Thoracic aorta (tissue), 2 donors: ENCODE results near the gene PKNOX2. TPM values are rescaled to one million over a fixed set of nuclear protein-coding genes. Genes with fewer than 3 reads are reported as not detected.

Experiments used
- ATAC-seq: fragments of 150-250 bp; one replicate; pipeline ENCODE4 v1.8.0; 2017; ENCODE audit warnings: low read depth; ENCODE audit not compliant: insufficient number of reproducible peaks, low FRiP score
- DNase-seq: peaks from one replicate; pipeline ENCODE4 v3.0.0-alpha.2; 2020; ENCODE audit warnings: low spot score
- H3K27ac ChIP-seq, 2 donors: fragments of 200-600 bp; sonication (generic); 1 replicate in 1 of 2; 2 replicates in 1 of 2; pipeline ENCODE4 v1.5.1; 2016; ENCODE audit warnings: mild to moderate bottlenecking in 2 of 2, moderate library complexity in 2 of 2
- H3K27me3 ChIP-seq: fragments of 200-600 bp; sonication (generic); replicated peaks from 2 replicates; pipeline ENCODE4 v1.6.0; 2016; ENCODE audit warnings: mild to moderate bottlenecking; ENCODE audit not compliant: insufficient read depth
- H3K36me3 ChIP-seq: fragments of 200-600 bp; sonication (generic); one replicate; pipeline ENCODE4 v1.5.1; 2016
- H3K4me1 ChIP-seq, 2 donors: fragments of 200-600 bp; sonication (generic); 1 replicate in 1 of 2; 2 replicates in 1 of 2; pipeline versions ENCODE4 v1.5.1 to v1.6.0; 2016; ENCODE audit warnings: low read depth in 2 of 2, mild to moderate bottlenecking in 1 of 2; ENCODE audit not compliant: control insufficient read depth in 1 of 2
- H3K4me3 ChIP-seq: fragments of 200-600 bp; sonication (generic); 2 replicates; pipeline ENCODE4 v1.5.1; 2016; ENCODE audit warnings: mild to moderate bottlenecking
- H3K9me3 ChIP-seq: fragments of 200-600 bp; sonication (generic); 2 replicates; pipeline ENCODE4 v1.5.1; 2016
- CTCF ChIP-seq: fragments of 200-600 bp; sonication (generic); IDR thresholded peaks from one replicate; pipeline ENCODE4 v1.5.1; 2019; ENCODE audit warnings: antibody characterized with exemption
- total RNA-seq, 2 donors: library from RNA; depleted of rRNA; stranded (reverse); fragments of >200 nt; gene quantifications; one replicate each; pipeline versions ENCODE4 v1.1.0 to v1.2.3, GENCODE V29; 2016

Gene PKNOX2
- total RNA-seq, 2 donors from 2014 or later: 1.4 to 9.2 TPM

- H3K27ac ChIP-seq: no peak overlapping the region
- H3K4me3 ChIP-seq: no peak overlapping the region
- H3K27me3 ChIP-seq: no peaks in the 10 kb centered on the region
- ATAC-seq (no peak), DNase-seq (no peak)
- no peaks in the 10 kb centered on the region for H3K4me1 ChIP-seq
- H3K36me3 ChIP-seq: no peaks in the 10 kb centered on the region
- no peaks in the 10 kb centered on the region for H3K9me3 ChIP-seq
- TF ChIP-seq CTCF: no peak
Observed at GRCh38 chr11:125236072-125236825, 71.7 kb downstream of the PKNOX2 start.

- DNase-seq (no peak), ATAC-seq (no peak)
- no peak for TF ChIP-seq CTCF
- Histone ChIP-seq H3K27ac (no peak overlapping the region), H3K4me1 (peaks cover 0 to under 1% of the 10 kb centered on the region in 2 donors), H3K27me3 (no peaks in the 10 kb centered on the region), H3K9me3 (no peaks in the 10 kb centered on the region), H3K36me3 (no peaks in the 10 kb centered on the region), H3K4me3 (no peak overlapping the region)
Observed at GRCh38 chr11:125239585-125240560, 75.3 kb downstream of the PKNOX2 start.

GRCh38 chr11:125241104-125241503, 76.6 kb downstream of the PKNOX2 start:
- Histone ChIP-seq H3K27ac (no peak overlapping the region), H3K27me3 (no peaks in the 10 kb centered on the region), H3K9me3 (no peaks in the 10 kb centered on the region), H3K4me3 (no peak overlapping the region), H3K4me1 (peaks cover 0 to 6% of the 10 kb centered on the region in 2 donors), H3K36me3 (no peaks in the 10 kb centered on the region)
- TF ChIP-seq CTCF: no peak
- DNase-seq: no peak
- no peak for ATAC-seq

GRCh38 chr11:125242141-125242775, 77.7 kb downstream of the PKNOX2 start:
- H3K4me1 ChIP-seq: peaks cover 0 to 14% of the 10 kb centered on the region in 2 donors
- H3K27me3 ChIP-seq: no peaks in the 10 kb centered on the region
- TF ChIP-seq CTCF: no peak
- no peaks in the 10 kb centered on the region for H3K36me3 ChIP-seq
- DNase-seq (no peak), ATAC-seq (no peak)
- no peak overlapping the region for H3K4me3 ChIP-seq
- H3K27ac ChIP-seq: no peak overlapping the region
- H3K9me3 ChIP-seq: no peaks in the 10 kb centered on the region

GRCh38 chr11:125244166-125244565, 79.6 kb downstream of the PKNOX2 start:
- Histone ChIP-seq H3K36me3 (no peaks in the 10 kb centered on the region), H3K4me1 (peaks cover 0 to 14% of the 10 kb centered on the region in 2 donors), H3K27ac (no peak overlapping the region), H3K9me3 (no peaks in the 10 kb centered on the region), H3K4me3 (no peak overlapping the region), H3K27me3 (no peaks in the 10 kb centered on the region)
- DNase-seq (no peak), ATAC-seq (no peak)
- no peak for TF ChIP-seq CTCF
